NCI-H2107 treated with DMSO at 0.1 percent for 48 hours (cell line): ENCODE results near the gene SIRT7.

Experiments used
- DNase-seq: peaks from one replicate; lab custom pipeline; 2025; ENCODE audit not compliant: unreplicated experiment; lab: John Stamatoyannopoulos, UW

SIRT7 gene

GRCh38 chr17:81888105-81888987, 29.6 kb downstream of the SIRT7 start:
- no peak for DNase-seq

GRCh38 chr17:81885869-81886548, 32.0 kb downstream of the SIRT7 start:
- DNase-seq: no peak

- no peak for DNase-seq
Observed at GRCh38 chr17:81885454-81885853, 32.5 kb downstream of the SIRT7 start.

- DNase-seq: no peak
Observed at GRCh38 chr17:81884968-81885367, 33.0 kb downstream of the SIRT7 start.

- no peak for DNase-seq
Observed at GRCh38 chr17:81884520-81884919, 33.5 kb downstream of the SIRT7 start.

- no peak for DNase-seq
Observed at GRCh38 chr17:81879121-81879520, 38.9 kb downstream of the SIRT7 start.

- DNase-seq: no peak
Observed at GRCh38 chr17:81878294-81878693, 39.7 kb downstream of the SIRT7 start.

GRCh38 chr17:81877569-81877968, 40.4 kb downstream of the SIRT7 start:
- DNase-seq: no peak

GRCh38 chr17:81871387-81872230, 46.4 kb downstream of the SIRT7 start:
- DNase-seq: peak; percentile 40

- DNase-seq: no peak
Observed at GRCh38 chr17:81870981-81871386, 47.0 kb downstream of the SIRT7 start, which contains the start of gene ARHGDIA. Gene ARHGDIA, minus strand, starts transcription at chr17:81871337. Its CDS starts 1,407 bp downstream, at chr17:81869930.

GRCh38 chr17:81870131-81870980, 47.6 kb downstream of the SIRT7 start:
- no peak for DNase-seq

GRCh38 chr17:81869221-81870130, 48.5 kb downstream of the SIRT7 start:
- DNase-seq: no peak

GRCh38 chr17:81868674-81869220, 49.2 kb downstream of the SIRT7 start:
- DNase-seq: no peak

- DNase-seq: no peak
Observed at GRCh38 chr17:81867991-81868673, 49.8 kb downstream of the SIRT7 start.

GRCh38 chr17:81867170-81867990, 50.6 kb downstream of the SIRT7 start:
- no peak for DNase-seq

GRCh38 chr17:81866440-81867169, 51.4 kb downstream of the SIRT7 start:
- DNase-seq: no peak
